ELF-1 (cell line): ENCODE data around the gene CMIP.

Source experiments
- DNase-seq: peaks from one replicate; pipeline ENCODE4 v3.0.0-alpha.2; 2016; ENCODE audit warnings: low read depth, low spot score

CMIP gene

GRCh38 chr16:81582655-81583441, 138.2 kb downstream of the CMIP start:
- DNase-seq, result no peak

- no peak for DNase-seq
These were observed 139.5 kb downstream of the CMIP start for GRCh38 chr16:81583893-81584631.

GRCh38 chr16:81585785-81586184, 141.2 kb downstream of the CMIP start:
- peak; percentile 82 for DNase-seq

GRCh38 chr16:81586417-81586816, 141.8 kb downstream of the CMIP start:
- DNase-seq, result peak; percentile 82

GRCh38 chr16:81586977-81587625, 142.5 kb downstream of the CMIP start:
- no peak for DNase-seq

GRCh38 chr16:81587626-81588160, 143.1 kb downstream of the CMIP start:
- DNase-seq, result no peak

- DNase-seq, result no peak
These were observed 143.9 kb downstream of the CMIP start for GRCh38 chr16:81588326-81589081.

- no peak for DNase-seq
These were observed 145.5 kb downstream of the CMIP start for GRCh38 chr16:81589975-81590650.

- no peak for DNase-seq
These were observed 146.3 kb downstream of the CMIP start for GRCh38 chr16:81590714-81591544.

GRCh38 chr16:81591545-81591870, 146.9 kb downstream of the CMIP start:
- DNase-seq, result no peak

GRCh38 chr16:81592353-81592866, 147.8 kb downstream of the CMIP start:
- DNase-seq, result no peak

- no peak for DNase-seq
These were observed 148.9 kb downstream of the CMIP start for GRCh38 chr16:81593481-81593880.

- DNase-seq, result no peak
These were observed 151.2 kb downstream of the CMIP start for GRCh38 chr16:81595629-81596292.

GRCh38 chr16:81597079-81597658, 152.6 kb downstream of the CMIP start:
- no peak for DNase-seq

- DNase-seq, result no peak
These were observed 153.5 kb downstream of the CMIP start for GRCh38 chr16:81598083-81598482.

- DNase-seq, result no peak
These were observed 154.6 kb downstream of the CMIP start for GRCh38 chr16:81599034-81599744.

- DNase-seq, result peak; percentile 80
These were observed 155.7 kb downstream of the CMIP start for GRCh38 chr16:81600275-81600674.

- no peak for DNase-seq
These were observed 156.4 kb downstream of the CMIP start for GRCh38 chr16:81601008-81601428.
